Measurements from ENCODE around the gene ZNF264. TPM values are rescaled to one million over a fixed set of nuclear protein-coding genes. Genes with fewer than 3 reads are reported as not detected.
A peak's percentile ranks its signal among the peaks of the same experiment; 100 is the strongest.
"Not testable (repeated sequence)": the region's sequence is repeated elsewhere in the genome, so short reads cannot be mapped to it uniquely, and the experiment has no call there.

Gene ZNF264
- total and polyA plus RNA-seq, 12 donors, result 2.2 to 23.8 (median 20.6) TPM

DNA sequence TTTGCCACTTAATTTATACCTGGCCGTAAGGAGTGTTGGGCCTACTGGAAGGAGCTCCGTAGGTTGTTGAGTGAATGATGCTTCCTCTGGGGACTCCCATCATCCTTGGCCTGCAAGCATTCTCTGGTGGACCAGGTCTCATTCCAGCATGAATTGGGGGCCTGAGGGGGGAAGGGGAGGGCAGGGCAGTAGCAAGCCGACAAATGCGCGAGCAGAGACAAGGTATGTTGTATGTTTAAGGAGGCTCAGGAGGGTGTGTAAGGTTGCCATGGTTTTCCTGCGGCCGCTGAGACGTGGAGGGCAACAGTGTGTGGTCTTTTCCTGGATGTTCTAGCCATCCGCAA is 749 bp downstream of the ZNF264 start:
- WGBS, 2 donors, result 3% methylated on average over 9 of the region's 9 CpGs
- intact Hi-C loops (cut with DNase I), result loop anchor here in 1 of 10 donors (5.0 kb wide), 1 partner anchor 50 kb away; the partner anchor contains the start of gene ZNF805
- TF ChIP-seq, protein P1, sequence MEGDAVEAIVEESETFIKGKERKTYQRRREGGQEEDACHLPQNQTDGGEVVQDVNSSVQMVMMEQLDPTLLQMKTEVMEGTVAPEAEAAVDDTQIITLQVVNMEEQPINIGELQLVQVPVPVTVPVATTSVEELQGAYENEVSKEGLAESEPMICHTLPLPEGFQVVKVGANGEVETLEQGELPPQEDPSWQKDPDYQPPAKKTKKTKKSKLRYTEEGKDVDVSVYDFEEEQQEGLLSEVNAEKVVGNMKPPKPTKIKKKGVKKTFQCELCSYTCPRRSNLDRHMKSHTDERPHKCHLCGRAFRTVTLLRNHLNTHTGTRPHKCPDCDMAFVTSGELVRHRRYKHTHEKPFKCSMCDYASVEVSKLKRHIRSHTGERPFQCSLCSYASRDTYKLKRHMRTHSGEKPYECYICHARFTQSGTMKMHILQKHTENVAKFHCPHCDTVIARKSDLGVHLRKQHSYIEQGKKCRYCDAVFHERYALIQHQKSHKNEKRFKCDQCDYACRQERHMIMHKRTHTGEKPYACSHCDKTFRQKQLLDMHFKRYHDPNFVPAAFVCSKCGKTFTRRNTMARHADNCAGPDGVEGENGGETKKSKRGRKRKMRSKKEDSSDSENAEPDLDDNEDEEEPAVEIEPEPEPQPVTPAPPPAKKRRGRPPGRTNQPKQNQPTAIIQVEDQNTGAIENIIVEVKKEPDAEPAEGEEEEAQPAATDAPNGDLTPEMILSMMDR (IDR thresholded peaks at IDR 0.05), result no peak
- Histone ChIP-seq H3K27ac (peak overlapping the region in 9 of 10 donors; percentile 84 to 97 (median 93)), H3K4me1 (peaks cover 0 to 30% (median 23%) of the 10 kb centered on the region in 9 donors), H3K4me3 (peak overlapping the region; percentile 85 to 100 (median 98)), H3K9me3 (peaks cover 0 to 32% (median 0%) of the 10 kb centered on the region in 11 donors), H3K27me3 (peaks cover 0 to 3% (median 0%) of the 10 kb centered on the region in 7 donors), H3K36me3 (peaks cover 0 to 44% (median 40%) of the 10 kb centered on the region in 9 donors)
- DNase-seq (no peak), ATAC-seq (peak in 2 of 8 donors; percentile 3 to 10)

DNA sequence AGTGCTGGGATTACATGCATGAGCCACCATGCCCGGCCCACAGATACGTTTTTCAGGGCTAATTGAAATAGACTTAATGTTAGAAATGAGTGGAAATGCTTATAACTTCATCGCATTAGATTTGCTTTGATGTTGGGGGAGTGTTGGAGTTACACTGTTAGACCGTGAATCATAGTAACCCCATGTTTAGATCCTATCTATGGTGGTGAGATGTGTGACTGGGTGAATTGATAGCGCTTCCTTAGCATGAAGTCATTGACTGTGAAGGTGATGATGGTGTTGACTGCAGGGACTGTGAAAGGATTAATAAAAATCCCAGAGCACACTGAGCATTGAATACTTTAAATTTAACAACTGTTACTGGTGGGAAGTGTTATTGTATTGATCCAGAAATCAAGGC is 1.7 kb downstream of the ZNF264 start:
- peaks cover 0 to 23% (median 0%) of the 10 kb centered on the region in 11 donors for H3K9me3 ChIP-seq
- H3K27me3 ChIP-seq, result no peaks in the 10 kb centered on the region
- no peak overlapping the region for H3K27ac ChIP-seq
- intact Hi-C loops (cut with DNase I), result loop anchor here in 1 of 10 donors (5.0 kb wide), 1 partner anchor 49 kb away; the partner anchor contains the start of gene ZNF805
- no peak for ATAC-seq
- TF ChIP-seq, protein P1 (IDR thresholded peaks at IDR 0.05), result no peak
- WGBS, 2 donors, result 83 to 86% methylated on average over 5 of the region's 5 CpGs
- peaks cover 0 to 30% (median 23%) of the 10 kb centered on the region in 9 donors for H3K4me1 ChIP-seq
- no peak for DNase-seq
- H3K4me3 ChIP-seq, result peak overlapping the region in 9 of 10 donors; percentile 85 to 100 (median 98)
- H3K36me3 ChIP-seq, result peaks cover 0 to 53% (median 47%) of the 10 kb centered on the region in 9 donors

GRCh38 chr19:57197874-57198273 is 6.6 kb downstream of the ZNF264 start:
- intact Hi-C loops (cut with DNase I); H3K27ac ChIP-seq; H3K9me3 ChIP-seq; H3K27me3 ChIP-seq; DNase-seq; H3K4me3 ChIP-seq; ATAC-seq: not testable (repeated sequence)
- Histone ChIP-seq H3K4me1 (peaks cover 0 to 25% (median 11%) of the 10 kb centered on the region in 9 donors), H3K36me3 (peaks cover 0 to 100% (median 62%) of the 10 kb centered on the region in 9 donors)
- WGBS, 2 donors, result 96% methylated on average over 6 of the region's 6 CpGs

DNA sequence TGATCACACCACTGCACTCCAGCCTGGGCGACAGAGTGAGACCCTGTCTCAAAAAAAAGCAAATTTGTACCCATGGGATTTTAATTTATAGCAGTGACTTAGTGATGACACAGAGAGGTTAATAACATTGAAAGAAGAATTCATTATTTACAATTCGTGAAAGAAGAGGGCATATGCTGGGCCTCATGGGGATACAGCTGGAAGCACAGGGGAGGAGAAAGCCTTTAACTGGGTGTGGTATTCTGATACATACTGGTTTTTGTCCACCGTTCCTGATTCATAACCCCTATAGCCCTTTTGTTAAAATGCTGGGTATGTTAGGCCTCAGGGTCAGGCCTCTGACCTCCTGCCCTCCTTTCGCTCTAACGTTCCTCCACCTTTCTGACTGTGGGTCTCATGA is 10.9 kb downstream of the ZNF264 start:
- H3K36me3 ChIP-seq, result peaks cover 0 to 95% (median 38%) of the 10 kb centered on the region in 9 donors
- 88 to 89% methylated on average over 5 of the region's 5 CpGs for WGBS, 2 donors
- TF ChIP-seq, protein P1 (IDR thresholded peaks at IDR 0.05), result no peak

DNA sequence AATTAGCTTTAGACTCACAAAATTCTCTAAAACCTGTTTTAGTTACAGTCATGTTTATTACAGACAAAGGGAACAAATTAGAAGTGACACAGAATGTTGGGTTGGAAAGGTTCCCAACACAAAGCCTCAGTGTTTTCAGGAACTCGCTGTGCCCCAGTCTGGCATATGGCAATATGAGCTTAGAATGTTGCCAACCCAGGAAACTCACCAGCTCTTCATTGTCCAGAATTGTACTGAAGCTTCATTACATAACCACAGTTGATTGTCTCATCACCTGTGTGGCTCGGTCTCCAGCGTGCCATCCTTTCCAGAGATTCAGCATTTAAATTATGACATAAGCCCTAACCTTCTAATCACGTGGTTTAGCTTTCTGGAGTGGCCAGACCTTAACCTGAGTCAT is 19.1 kb downstream of the ZNF264 start:
- TF ChIP-seq, protein P1 (IDR thresholded peaks at IDR 0.05), result no peak
- WGBS, 2 donors, result 84 to 87% methylated on average over 4 of the region's 4 CpGs
- Histone ChIP-seq H3K36me3 (peaks cover 8 to 96% (median 58%) of the 10 kb centered on the region in 9 donors), H3K27me3 (no peaks in the 10 kb centered on the region), H3K4me3 (no peak overlapping the region), H3K27ac (no peak overlapping the region), H3K9me3 (peaks cover 0 to 36% (median 0%) of the 10 kb centered on the region in 11 donors), H3K4me1 (peaks cover 0 to 3% (median 0%) of the 10 kb centered on the region in 9 donors)
- ATAC-seq, result no peak
- intact Hi-C loops (cut with DNase I), result no loop called here
- DNase-seq, result no peak

More for the DNA sequence above, 10.9 kb downstream of the ZNF264 start:
- no peak overlapping the region for H3K4me3 ChIP-seq
- H3K27ac ChIP-seq, result no peak overlapping the region
- H3K9me3 ChIP-seq, result no peaks in the 10 kb centered on the region
- no peaks in the 10 kb centered on the region for H3K27me3 ChIP-seq
- ATAC-seq (no peak), DNase-seq (no peak)
- intact Hi-C loops (cut with DNase I), result no loop called here
- peaks cover 0 to 14% (median 3%) of the 10 kb centered on the region in 9 donors for H3K4me1 ChIP-seq

Data from heart right ventricle (tissue), 16 donors.